Activated CD4-positive, CD25-positive, alpha-beta regulatory T cell treated with anti-CD3 and anti-CD28 coated beads, Interleukin-2, amount 50 U/mL, for 16 hours (primary cell): ENCODE measurements around the gene ENOX1.

ENCODE experiments used
- DNase-seq: peaks from one replicate; pipeline ENCODE4 v3.0.0-alpha.2; 2020; ENCODE audit warnings: low read depth, low spot score

ENOX1 gene

DNA sequence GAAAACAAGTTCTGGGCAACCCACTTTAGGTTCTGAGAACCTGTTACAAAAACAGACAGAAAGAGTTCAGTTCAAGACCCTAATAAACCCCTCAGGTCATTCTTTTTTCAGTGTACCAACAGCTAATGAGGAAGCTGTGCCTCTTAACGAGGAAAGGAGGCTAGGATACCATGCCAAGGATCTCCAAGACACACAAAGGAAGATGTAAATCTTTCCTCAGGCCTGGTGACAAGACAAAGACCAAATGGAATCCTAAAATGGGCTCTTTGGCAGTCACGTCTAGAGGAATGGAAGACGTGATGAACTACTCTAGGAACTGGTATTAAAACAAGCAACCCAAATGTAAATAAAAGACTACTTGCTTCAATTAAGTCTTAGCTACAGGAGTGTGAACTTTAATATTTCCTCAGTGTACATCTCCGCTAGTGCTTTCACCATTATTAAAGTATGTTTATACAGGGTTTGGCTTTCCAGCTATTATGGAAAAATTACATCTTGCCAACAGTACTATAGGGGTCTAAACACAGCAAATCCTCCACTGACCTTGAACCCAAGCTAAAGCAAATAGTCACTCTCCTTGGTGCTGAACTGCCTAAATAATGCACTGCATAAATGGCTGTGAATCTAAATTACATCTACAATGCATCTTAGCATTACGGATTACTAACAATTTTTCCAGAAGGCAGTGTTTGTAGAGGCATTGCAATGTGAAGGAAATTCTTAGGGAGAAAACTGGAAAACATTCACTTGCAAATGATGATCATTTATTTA is 42.3 kb downstream of the ENOX1 start:
- DNase-seq, result no peak

GRCh38 chr13:43742911-43743310 is 43.9 kb downstream of the ENOX1 start:
- no peak for DNase-seq

- DNase-seq, result no peak
Observed at GRCh38 chr13:43737392-43737923, 49.3 kb downstream of the ENOX1 start.

DNA sequence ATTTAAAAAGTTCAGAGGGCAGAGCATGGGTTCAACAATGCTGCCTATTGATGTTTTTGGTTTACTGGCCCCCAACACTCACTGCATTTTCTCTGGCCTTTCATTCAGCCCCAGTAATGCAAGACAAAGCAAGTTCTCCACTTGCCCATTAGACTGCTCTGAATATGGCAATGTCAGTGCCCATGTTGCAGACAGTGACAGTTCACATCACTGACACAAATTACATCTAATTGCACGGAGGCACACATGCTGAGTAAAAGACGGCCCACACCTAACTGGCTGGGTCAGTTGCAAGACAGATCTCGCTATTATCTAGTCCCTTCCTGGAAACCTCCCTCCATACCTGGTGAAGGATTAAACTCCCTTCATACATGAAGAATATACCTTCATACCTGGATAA is 54.0 kb downstream of the ENOX1 start:
- DNase-seq, result no peak

DNA sequence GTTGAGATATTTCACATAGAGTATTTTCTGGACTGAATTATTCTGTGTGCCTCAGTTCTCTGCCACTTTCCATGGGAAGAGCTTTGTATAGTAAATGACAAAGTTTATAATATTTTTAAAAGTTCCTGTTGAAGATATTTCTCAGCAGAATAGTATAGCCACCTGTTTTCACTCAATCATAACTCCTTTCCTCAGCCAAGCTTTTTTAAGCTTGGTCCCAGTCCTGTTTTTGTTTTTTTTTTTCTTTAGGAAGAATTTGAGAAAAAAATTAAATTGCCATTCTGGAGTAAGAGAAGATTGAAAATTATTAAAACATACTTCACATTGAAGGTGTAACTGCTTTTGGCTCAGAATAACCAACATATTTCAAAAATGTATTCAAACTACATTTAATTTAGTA is 55.5 kb downstream of the ENOX1 start:
- no peak for DNase-seq

- no peak for DNase-seq
Observed at GRCh38 chr13:43730642-43731041, 56.1 kb downstream of the ENOX1 start.

GRCh38 chr13:43728421-43728820 is 58.4 kb downstream of the ENOX1 start:
- DNase-seq, result no peak

GRCh38 chr13:43727856-43728255 is 58.9 kb downstream of the ENOX1 start:
- DNase-seq, result no peak

DNA sequence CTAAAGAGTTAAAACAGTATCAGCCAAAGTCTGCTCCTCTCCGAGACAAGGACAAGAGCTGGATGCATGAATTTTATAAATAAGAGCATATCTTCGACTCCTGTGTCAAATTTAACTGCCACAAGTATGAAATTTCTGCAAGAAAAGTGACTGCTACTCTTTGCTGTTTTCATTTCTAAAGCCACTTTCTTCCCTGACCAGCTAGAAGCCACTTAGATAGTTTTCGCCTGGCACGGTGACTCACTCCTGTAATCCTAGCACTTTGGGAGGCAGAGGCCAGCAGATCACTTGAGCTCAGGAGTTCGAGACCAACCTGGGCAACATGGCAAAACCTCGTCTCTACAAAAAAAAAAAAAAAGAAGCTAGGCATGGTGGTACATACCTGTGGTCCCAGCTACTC is 61.3 kb downstream of the ENOX1 start:
- DNase-seq, result no peak

DNA sequence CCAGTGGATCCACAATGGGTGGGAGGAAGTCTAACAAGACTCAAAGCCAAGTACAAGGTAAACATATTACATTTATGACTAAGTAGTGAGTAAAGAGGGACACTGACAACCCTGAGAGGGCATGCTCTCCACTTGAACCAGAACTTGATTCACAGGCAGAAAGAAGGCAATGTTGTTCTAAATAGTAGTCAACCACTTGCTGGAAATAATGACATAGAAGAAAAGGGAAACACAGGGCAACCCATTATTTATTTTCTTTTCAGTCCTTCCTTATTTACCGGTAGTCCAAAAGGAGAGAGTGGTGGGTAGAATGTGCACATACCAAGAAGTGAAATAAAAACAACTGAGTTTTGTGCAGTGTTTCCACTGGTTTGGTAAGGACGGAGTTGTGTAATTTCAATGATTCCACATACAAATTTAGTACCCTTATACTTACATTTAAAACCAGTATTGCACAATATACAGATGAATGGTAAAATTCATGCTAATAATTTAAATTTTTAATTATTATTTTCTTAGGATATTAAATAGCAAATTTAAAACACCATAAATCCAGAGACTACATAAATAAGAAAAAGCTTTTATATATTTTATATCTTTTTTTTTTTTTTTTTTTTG is 65.9 kb downstream of the ENOX1 start:
- DNase-seq, result no peak

DNA sequence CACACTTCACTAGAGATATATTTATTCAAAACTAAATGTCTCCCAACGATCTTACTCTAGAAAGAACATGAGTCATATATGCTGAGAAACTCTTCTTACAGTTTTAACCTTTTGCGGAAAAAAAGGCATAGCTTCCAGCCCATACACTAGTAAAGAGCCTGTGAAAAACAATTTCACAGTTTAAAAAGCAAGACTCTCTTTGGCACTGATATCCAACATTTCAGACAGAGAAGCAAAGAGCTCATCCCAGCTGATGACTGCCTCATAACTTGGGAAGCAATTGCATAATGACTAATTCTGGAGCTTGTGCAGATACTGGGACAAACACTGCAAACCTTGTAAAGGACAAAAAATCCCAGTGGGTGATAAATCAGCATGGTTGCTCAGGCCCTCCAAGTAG is 88.0 kb downstream of the ENOX1 start:
- DNase-seq, result no peak

- DNase-seq, result no peak
Observed at GRCh38 chr13:43698009-43698408, 88.8 kb downstream of the ENOX1 start.

DNA sequence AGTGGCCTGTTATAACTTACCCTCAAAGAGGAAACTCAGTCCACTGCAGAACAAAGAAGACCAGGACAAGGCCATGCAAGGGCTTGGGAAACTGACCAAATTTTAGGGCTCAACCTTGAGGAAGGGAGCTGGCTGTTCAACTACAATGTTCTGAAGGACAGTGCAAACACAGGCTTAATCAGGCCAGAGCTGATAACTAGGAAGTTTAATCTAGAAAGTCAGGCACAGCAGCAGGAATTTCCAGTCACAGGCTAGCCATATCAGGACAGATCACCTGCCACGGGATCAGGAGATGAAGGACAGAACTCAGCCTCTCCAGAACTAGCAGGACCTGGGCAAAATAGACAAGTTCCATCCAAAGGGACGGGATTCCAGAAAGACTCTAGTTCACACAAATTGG is 89.4 kb downstream of the ENOX1 start:
- DNase-seq, result no peak

DNA sequence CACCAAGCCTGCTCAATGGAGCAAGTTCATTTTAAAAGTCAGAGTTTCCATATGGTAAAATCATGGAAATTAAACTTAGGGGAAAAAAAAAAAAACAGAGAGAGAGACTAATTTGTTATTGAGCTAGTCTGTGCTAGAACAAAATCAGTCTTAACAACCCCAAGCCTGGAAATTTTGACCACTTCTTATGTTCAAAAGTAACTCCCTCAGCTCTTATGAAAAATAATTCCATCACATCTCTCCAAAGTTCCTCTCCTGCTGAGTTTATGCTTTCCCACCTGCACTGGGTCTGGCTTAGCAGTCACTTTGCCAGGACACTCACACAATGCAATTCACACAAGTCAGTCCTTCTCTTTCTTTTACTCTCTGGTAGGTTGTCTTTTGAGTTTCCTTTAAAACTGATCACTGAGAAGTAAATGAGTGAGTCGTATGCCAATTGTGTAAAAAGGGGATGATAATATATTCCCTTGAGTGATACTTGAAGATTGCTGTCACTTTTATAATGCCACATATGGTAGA is 92.6 kb downstream of the ENOX1 start:
- DNase-seq, result no peak

DNA sequence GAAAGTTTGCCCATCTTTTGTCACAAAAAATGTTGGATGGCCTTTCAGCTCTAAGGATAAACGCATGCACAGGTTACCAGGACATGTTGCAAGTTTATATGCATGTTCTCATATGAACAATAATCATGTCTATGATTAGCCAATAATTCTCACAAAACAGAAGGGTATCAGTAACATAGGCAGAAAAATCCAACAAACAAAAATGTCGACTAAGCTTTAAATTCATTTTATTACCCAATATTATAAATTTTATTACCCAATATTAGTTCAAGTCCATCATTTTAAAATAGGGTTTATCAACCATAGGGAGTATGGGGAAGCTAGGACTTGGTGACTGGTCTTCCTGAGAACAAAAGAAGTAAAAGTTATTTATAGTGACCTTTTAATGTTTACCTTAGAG is 93.1 kb downstream of the ENOX1 start:
- no peak for DNase-seq

DNA sequence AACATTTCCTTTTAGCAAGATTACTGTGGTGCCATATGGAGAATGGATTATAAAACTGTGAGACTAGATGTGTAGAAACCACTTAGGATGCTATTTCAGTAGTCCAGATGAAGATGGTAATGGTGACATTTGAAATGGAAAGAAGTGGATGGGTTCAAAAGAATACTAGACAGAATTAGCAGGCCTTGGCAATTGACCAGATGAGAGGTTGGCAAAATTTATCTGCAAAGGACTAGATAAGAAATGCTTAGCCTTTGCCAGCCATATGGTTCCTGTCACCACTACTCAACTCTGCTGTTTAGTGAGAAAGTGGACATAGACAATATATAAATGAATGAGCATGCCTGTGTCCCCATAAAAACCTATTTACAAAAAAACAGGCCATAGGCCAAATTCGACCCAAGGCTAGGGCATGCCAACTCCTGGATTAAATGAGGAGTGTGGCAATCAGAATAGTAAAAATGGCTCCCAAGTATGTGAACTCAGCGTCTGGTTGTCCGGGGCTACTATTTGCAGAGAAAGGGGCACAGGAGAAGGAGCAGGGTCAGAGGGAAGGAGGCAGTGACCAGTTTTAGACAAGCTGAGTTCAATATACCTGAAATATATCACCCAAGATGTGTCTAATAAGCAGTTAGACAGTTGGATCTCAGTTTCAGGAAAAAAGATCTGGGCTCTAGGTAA is 98.4 kb downstream of the ENOX1 start:
- DNase-seq, result no peak

- no peak for DNase-seq
Observed at GRCh38 chr13:43687038-43687437, 99.7 kb downstream of the ENOX1 start.

GRCh38 chr13:43686557-43686956 is 100.2 kb downstream of the ENOX1 start:
- no peak for DNase-seq

GRCh38 chr13:43684963-43685725 is 101.6 kb downstream of the ENOX1 start:
- DNase-seq, result no peak

DNA sequence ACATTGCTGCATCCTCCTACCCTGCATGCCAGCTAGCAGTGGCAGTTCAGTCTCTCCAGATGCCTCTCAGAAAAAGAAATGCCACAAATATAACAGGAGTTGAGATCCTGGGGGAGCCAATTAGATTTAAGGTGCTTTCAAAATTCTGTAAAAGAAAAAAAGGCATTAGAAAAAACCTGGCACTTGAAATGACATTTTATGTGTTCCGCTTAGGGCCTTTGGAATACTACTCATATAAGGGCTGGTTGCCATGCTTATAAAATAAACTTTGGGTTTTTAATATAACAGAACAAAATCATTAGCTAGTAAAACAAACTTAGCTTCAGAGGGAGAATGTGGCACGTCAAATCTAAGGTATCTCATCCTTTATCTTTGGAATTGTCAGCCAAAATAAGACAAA is 104.1 kb downstream of the ENOX1 start:
- no peak for DNase-seq

DNA sequence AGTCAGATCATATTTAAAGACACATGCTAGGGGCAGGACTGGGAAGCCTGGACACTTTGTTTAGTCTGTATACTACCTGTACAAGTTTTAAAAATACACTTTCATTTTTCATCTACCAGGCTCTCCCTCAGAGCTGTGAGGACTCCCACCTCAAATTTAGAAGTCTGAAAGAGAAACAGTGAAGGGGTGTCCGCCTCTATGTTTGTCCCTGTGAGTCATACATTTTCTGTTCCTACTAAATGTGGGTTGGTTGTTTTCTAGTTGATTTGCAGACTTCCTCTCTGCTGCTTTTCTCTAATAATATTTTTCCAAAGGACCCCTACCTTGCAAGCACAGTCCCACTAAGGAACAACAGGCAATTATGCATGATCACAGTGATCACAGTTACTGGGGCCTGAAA is 110.5 kb downstream of the ENOX1 start:
- no peak for DNase-seq

GRCh38 chr13:43675577-43675976 is 111.2 kb downstream of the ENOX1 start:
- DNase-seq, result no peak
